ENCODE data around the gene CYB561D2.

DNA sequence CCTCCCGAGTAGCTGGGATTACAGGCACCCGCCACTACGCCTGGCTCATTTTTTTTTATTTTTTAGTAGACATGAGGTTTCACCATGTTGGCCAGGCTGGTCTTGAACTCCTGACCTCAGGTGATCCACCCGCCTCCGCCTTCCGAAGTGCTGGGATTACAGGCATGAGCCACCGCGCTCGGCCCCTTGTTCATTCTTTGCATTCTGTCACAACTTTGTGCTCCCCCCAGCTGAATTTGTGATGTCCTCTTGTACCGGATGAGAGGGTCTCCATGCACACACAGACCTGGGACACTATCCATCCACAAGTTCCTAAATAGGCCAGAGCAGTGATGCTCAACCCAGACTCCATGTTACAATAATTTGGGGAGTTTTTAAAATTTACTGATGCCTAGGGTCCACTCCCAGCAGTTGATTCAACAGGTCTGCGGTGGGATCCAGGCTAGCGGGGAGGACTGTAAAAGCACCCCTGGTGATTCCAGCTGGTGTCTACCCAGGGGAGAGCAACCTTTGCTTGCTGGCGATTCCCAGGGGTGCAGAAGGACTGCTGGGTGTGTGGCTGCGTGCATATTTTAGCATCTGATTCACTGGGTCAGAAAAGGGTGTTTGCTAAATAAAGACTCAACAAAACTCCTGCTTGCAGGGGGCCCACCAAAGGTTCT, 11.0 kb upstream of the CYB561D2 start:
- TF ChIP-seq, protein P1, sequence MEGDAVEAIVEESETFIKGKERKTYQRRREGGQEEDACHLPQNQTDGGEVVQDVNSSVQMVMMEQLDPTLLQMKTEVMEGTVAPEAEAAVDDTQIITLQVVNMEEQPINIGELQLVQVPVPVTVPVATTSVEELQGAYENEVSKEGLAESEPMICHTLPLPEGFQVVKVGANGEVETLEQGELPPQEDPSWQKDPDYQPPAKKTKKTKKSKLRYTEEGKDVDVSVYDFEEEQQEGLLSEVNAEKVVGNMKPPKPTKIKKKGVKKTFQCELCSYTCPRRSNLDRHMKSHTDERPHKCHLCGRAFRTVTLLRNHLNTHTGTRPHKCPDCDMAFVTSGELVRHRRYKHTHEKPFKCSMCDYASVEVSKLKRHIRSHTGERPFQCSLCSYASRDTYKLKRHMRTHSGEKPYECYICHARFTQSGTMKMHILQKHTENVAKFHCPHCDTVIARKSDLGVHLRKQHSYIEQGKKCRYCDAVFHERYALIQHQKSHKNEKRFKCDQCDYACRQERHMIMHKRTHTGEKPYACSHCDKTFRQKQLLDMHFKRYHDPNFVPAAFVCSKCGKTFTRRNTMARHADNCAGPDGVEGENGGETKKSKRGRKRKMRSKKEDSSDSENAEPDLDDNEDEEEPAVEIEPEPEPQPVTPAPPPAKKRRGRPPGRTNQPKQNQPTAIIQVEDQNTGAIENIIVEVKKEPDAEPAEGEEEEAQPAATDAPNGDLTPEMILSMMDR (IDR thresholded peaks at IDR 0.05) = no peak
- TF ChIP-seq POLR2AphosphoS5 (IDR thresholded peaks at IDR 0.05; ENCODE audit: low read depth, low read length) (no peak), SIN3A (IDR thresholded peaks at IDR 0.05; ENCODE audit: borderline replicate concordance, insufficient read depth, low read depth, low read length) (no peak)
- TF ChIP-seq, protein P2, sequence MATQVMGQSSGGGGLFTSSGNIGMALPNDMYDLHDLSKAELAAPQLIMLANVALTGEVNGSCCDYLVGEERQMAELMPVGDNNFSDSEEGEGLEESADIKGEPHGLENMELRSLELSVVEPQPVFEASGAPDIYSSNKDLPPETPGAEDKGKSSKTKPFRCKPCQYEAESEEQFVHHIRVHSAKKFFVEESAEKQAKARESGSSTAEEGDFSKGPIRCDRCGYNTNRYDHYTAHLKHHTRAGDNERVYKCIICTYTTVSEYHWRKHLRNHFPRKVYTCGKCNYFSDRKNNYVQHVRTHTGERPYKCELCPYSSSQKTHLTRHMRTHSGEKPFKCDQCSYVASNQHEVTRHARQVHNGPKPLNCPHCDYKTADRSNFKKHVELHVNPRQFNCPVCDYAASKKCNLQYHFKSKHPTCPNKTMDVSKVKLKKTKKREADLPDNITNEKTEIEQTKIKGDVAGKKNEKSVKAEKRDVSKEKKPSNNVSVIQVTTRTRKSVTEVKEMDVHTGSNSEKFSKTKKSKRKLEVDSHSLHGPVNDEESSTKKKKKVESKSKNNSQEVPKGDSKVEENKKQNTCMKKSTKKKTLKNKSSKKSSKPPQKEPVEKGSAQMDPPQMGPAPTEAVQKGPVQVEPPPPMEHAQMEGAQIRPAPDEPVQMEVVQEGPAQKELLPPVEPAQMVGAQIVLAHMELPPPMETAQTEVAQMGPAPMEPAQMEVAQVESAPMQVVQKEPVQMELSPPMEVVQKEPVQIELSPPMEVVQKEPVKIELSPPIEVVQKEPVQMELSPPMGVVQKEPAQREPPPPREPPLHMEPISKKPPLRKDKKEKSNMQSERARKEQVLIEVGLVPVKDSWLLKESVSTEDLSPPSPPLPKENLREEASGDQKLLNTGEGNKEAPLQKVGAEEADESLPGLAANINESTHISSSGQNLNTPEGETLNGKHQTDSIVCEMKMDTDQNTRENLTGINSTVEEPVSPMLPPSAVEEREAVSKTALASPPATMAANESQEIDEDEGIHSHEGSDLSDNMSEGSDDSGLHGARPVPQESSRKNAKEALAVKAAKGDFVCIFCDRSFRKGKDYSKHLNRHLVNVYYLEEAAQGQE (IDR thresholded peaks at IDR 0.05; ENCODE audit: insufficient read depth in 1 of 2, low read depth in 2 of 2, low read length in 1 of 2) = no peak
